Measurements from ENCODE around the gene UTF1.

DNA sequence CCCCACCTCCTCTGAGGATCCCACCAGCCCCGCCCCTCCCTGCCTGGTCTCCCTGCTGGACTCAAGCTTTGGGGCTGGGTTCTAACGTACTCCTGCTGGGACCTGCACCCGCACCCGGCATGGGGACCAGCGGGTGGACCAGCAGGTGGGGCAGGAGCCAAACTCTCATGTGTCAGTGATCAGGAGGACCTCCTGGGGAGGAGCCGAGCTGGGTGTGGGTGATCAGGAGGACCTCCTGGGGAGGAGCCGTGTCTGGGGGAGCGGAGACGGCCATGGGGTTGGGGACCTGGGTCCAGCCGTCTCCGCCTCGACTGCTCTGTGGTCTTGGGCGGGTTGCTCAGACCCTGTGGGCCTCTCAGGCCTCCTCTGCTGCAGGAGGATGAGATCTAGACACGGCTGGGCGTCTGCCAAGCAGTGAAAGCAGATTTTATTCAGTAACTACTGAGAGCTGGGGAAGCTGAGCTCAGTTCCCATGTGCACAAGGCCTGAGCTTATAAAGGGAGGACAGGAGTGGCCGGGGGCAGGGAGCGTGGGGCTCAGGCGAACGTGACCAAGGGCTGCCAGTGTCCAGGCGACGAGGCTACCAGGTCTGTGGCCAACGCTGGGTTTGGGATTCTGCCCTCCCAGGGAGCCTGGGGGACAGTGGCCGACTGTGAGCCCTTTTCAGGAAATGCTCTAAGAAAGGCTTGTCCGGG lies 33.6 kb upstream of the UTF1 start:
- TF ChIP-seq, protein P1, sequence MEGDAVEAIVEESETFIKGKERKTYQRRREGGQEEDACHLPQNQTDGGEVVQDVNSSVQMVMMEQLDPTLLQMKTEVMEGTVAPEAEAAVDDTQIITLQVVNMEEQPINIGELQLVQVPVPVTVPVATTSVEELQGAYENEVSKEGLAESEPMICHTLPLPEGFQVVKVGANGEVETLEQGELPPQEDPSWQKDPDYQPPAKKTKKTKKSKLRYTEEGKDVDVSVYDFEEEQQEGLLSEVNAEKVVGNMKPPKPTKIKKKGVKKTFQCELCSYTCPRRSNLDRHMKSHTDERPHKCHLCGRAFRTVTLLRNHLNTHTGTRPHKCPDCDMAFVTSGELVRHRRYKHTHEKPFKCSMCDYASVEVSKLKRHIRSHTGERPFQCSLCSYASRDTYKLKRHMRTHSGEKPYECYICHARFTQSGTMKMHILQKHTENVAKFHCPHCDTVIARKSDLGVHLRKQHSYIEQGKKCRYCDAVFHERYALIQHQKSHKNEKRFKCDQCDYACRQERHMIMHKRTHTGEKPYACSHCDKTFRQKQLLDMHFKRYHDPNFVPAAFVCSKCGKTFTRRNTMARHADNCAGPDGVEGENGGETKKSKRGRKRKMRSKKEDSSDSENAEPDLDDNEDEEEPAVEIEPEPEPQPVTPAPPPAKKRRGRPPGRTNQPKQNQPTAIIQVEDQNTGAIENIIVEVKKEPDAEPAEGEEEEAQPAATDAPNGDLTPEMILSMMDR (conservative IDR thresholded peaks at IDR 0.05 in 1 of 2, IDR thresholded peaks at IDR 0.05 in 1 of 2; ENCODE audit: extremely low read depth in 1 of 2, insufficient read depth in 1 of 2, low read depth in 1 of 2, low read length in 2 of 2) = no peak
- no peak for TF ChIP-seq EZH2 (IDR thresholded peaks at IDR 0.05; ENCODE audit: borderline replicate concordance, low read length)

Data from mammary epithelial cell (primary cell).